SK-MEL-5 (cell line): ENCODE measurements around the gene STH. TPM values are rescaled to one million over a fixed set of nuclear protein-coding genes. Genes with fewer than 3 reads are reported as not detected.
"Not testable (repeated sequence)": the region's sequence is repeated elsewhere in the genome, so short reads cannot be mapped to it uniquely, and the experiment has no call there.

Experiments used
- DNase-seq: peaks from one replicate; pipeline ENCODE4 v3.0.0-alpha.2; 2016; ENCODE audit warnings: low read depth, low spot score
- in situ Hi-C: cut with HindIII; loops from 2 replicates; pipeline ENCODE4 v1.10.0; 2016; ENCODE audit warnings: low sequenced_read_pairs, high pct_unique_total_duplicates, low pct_unique_long_range_greater_than_20kb
- polyA plus RNA-seq, 2 experiments: library from polyadenylated mRNA; depleted of rRNA; stranded (reverse); fragments of >200 nt; gene quantifications; 2 replicates each; pipeline ENCODE4 v1.2.3, GENCODE V29; 2015
- total RNA-seq: library from RNA; depleted of rRNA; stranded (reverse); fragments of >200 nt; shearing (Covaris generic); gene quantifications from 2 replicates; pipeline ENCODE4 v1.2.3, GENCODE V29; 2014; rRNA removed

Gene STH
- not detected in 2 replicates for total RNA-seq
- not detected in 2 replicates for polyA plus RNA-seq (2015; cell fraction: cytosol; rRNA removed)
- not detected in 2 replicates for polyA plus RNA-seq (2015; cell fraction: nucleus; rRNA removed)

GRCh38 chr17:45998987-45999899, at the start of gene STH:
STH (plus strand) TSS chr17:45999250; CDS start chr17:45999280, 30 bp downstream.
- in situ Hi-C loops = no loop called here
- DNase-seq = no peak

GRCh38 chr17:45949755-45950320, 49.2 kb upstream of the STH start:
- in situ Hi-C loops = no loop called here
- DNase-seq = no peak

- no peak for DNase-seq
- in situ Hi-C loops = no loop called here
Measured at GRCh38 chr17:45950888-45951287, 48.2 kb upstream of the STH start.

GRCh38 chr17:45951403-45951802, 47.6 kb upstream of the STH start:
- in situ Hi-C loops = no loop called here
- no peak for DNase-seq

GRCh38 chr17:45951941-45952340, 47.1 kb upstream of the STH start:
- DNase-seq = no peak
- in situ Hi-C loops = no loop called here

- DNase-seq = no peak
- in situ Hi-C loops = no loop called here
Measured at GRCh38 chr17:45952814-45953320, 46.2 kb upstream of the STH start.

GRCh38 chr17:45953561-45953960, 45.5 kb upstream of the STH start:
- in situ Hi-C loops = no loop called here
- no peak for DNase-seq

GRCh38 chr17:45954914-45955313, 44.1 kb upstream of the STH start:
- in situ Hi-C loops = no loop called here
- no peak for DNase-seq

- in situ Hi-C loops = no loop called here
Measured at GRCh38 chr17:45955326-45955725, 43.7 kb upstream of the STH start.

GRCh38 chr17:45956090-45956489, 43.0 kb upstream of the STH start:
- in situ Hi-C loops = no loop called here

More at GRCh38 chr17:45955326-45955725, 43.7 kb upstream of the STH start:
- DNase-seq = no peak

GRCh38 chr17:45956746-45957145, 42.3 kb upstream of the STH start:
- DNase-seq, in situ Hi-C loops: not testable (repeated sequence)

More at GRCh38 chr17:45956090-45956489, 43.0 kb upstream of the STH start:
- DNase-seq = no peak

GRCh38 chr17:45958307-45958706, 40.7 kb upstream of the STH start:
- DNase-seq = no peak
- in situ Hi-C loops = no loop called here

GRCh38 chr17:45958994-45959665, 39.9 kb upstream of the STH start:
- no peak for DNase-seq
- in situ Hi-C loops = no loop called here

- no peak for DNase-seq
- in situ Hi-C loops = no loop called here
Measured at GRCh38 chr17:45960311-45960710, 38.7 kb upstream of the STH start.

- in situ Hi-C loops = no loop called here
- no peak for DNase-seq
Measured at GRCh38 chr17:45961206-45961605, 37.8 kb upstream of the STH start.

- in situ Hi-C loops = no loop called here
- DNase-seq = no peak
Measured at GRCh38 chr17:45962221-45962972, 36.7 kb upstream of the STH start.

- DNase-seq = no peak
- in situ Hi-C loops = no loop called here
Measured at GRCh38 chr17:45963283-45963682, 35.8 kb upstream of the STH start.
